NCI-H345 treated with DMSO at 0.1 percent for 48 hours (cell line): Measurements from ENCODE around the gene TIGAR.

ENCODE experiments used
- DNase-seq: peaks from one replicate; lab custom pipeline; 2025; ENCODE audit not compliant: unreplicated experiment; lab: John Stamatoyannopoulos, UW

Gene TIGAR

DNA sequence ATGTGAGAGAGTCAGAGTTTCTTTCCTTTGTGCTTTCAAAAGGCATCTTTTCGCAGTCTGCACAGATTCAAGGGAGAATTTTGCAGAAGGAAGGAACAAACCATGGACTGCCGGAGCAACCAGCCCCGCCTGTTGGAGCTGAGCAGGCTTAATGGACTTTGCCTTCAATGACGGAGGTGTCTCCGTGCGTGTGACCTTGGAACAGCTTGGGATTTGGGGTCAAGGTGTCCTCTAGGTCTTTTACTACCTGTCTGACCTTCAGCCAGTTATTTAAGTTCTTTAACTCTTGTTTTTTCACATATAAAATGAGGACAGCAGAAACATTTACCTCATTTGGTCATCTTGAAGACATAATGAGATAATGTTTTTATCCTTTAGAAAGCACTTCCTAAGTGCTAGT is 54.4 kb downstream of the TIGAR start:
- no peak for DNase-seq

- DNase-seq: no peak
Observed at GRCh38 chr12:4378772-4379171, 57.8 kb downstream of the TIGAR start.

GRCh38 chr12:4379405-4379804 is 58.4 kb downstream of the TIGAR start, which contains the start of gene FGF23:
Gene FGF23, minus strand, starts transcription at chr12:4379712. Its CDS starts 130 bp downstream, at chr12:4379582.
- DNase-seq: no peak

- DNase-seq: no peak
Observed at GRCh38 chr12:4380332-4380731, 59.3 kb downstream of the TIGAR start.

- no peak for DNase-seq
Observed at GRCh38 chr12:4383304-4383865, 62.4 kb downstream of the TIGAR start.

DNA sequence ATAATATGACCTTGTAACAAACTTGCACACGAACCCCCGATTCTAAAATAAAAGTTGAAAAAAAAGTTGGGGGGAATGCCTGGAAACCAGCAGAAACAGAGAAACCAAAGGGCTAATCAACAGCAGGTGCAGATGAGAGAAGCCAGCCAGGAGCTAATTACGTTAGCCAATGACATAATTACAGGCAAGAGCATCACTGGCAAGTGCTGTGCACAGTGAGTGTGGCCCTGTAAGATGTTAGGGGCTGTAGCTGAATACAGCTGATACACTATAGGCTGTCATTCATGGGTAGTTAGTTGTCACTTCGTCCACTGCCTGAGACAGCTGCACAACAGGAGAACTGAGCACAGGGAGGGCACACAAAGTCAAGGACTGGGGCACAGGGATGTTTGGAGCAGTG is 65.8 kb downstream of the TIGAR start:
- no peak for DNase-seq

- DNase-seq: no peak
Observed at GRCh38 chr12:4387607-4388006, 66.6 kb downstream of the TIGAR start.

DNA sequence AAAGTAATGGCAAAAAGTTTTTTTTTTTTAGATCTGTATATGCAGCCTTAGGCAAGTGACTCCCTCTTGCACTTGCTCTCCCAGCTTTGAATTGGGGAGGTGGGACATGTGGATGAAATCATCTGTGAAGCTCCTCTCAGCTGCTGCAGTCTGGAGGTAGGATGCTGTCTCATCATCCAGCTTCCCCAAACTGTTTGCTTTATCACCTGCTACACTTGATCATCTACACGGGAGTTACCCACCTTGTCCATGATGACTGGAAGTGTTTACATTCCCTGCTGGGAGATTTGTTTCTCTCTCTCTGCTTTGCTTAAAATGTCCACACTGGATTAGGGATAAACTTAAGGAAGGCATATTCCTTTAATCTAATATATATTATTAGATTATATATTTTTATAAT is 67.0 kb downstream of the TIGAR start:
- no peak for DNase-seq

DNA sequence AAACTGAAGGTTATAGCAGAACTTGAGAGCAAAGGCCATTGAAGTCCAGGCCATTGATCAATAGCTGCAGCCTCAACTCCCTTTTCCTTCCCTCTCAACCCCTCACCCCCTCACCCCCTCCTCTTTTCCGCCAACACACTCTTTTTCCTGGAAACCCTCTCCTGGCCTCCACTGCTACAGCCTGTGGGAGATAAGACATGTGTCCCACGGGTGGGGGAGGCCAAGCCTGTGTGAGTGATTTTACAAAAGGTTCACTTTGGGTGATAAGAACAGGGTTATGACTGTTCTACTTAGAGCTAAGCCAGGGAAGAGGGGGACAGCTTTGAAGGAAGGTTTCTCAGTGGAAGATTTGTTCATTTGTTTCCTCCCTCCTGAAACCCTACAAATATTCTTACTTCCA is 67.6 kb downstream of the TIGAR start:
- DNase-seq: no peak

DNA sequence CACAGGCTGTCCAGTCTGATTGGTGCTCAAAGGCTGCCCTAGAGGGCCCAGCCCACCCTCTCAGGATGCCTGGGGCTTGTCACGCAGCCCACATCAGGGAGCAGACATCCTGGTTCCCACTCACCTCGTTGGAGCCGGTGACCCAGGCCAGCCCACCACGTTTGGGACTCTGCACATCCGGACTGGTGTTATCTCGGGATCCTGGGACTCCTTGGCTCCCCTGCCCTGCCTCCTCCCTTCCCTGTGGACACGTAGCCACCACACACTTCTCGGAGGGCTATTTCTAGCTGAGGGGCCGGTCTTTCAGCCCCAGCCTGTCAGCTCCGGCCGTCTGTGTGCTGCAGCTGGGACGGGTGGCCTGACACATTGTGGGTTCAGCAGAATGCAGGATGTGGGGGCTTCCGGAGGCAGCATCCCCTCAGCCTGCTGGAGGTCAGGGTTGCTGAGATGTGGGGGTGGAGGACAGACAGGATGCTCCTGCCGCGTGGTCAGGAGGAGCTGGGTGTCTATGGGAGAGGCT is 71.3 kb downstream of the TIGAR start:
- DNase-seq: no peak

GRCh38 chr12:4393211-4393610 is 72.2 kb downstream of the TIGAR start:
- no peak for DNase-seq

- no peak for DNase-seq
Observed at GRCh38 chr12:4395818-4396217, 74.8 kb downstream of the TIGAR start.

DNA sequence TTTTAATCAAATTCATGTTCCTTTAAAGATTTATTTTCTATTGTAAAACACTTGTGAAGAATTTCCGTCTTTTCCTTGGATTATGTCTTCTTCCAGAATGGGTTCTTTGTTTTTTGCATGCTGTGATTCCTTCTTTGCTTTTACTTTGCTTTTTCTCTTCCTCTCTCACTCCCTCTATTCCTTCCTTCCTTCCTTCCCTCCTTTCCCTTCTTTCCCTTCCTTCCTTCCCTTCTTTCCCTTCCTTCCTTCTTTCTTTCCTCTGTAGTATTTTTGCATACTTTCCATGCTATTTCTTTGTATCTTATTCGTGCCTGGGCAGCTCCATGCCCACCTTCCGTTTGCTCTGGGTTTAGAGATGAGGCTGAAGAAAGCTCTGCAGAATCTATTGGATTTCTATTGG is 80.1 kb downstream of the TIGAR start:
- DNase-seq: no peak

- no peak for DNase-seq
Observed at GRCh38 chr12:4402996-4403395, 82.0 kb downstream of the TIGAR start.
